GM13977 (cell line): ENCODE measurements around the gene TUBAL3.

Experiments
- DNase-seq: peaks from one replicate; pipeline ENCODE4 v3.0.0; 2012; ENCODE audit warnings: low spot score
- CTCF ChIP-seq: IDR thresholded peaks from 2 replicates; pipeline ENCODE4 v1.5.1; 2012; ENCODE audit warnings: mild to moderate bottlenecking, control low read depth; ENCODE audit not compliant: insufficient read depth; ENCODE audit errors: extremely low read depth, missing control alignments
- in situ Hi-C: fragments of 300-500 bp; cut with MboI; formaldehyde crosslinking; loops from one replicate; pipeline ENCODE4 v1.12.0; 2022; ENCODE audit warnings: low sequenced_read_pairs, low pct_unique_long_range_greater_than_20kb, mixed read lengths, inconsistent platforms; ENCODE audit not compliant: unreplicated experiment

TUBAL3 gene

DNA sequence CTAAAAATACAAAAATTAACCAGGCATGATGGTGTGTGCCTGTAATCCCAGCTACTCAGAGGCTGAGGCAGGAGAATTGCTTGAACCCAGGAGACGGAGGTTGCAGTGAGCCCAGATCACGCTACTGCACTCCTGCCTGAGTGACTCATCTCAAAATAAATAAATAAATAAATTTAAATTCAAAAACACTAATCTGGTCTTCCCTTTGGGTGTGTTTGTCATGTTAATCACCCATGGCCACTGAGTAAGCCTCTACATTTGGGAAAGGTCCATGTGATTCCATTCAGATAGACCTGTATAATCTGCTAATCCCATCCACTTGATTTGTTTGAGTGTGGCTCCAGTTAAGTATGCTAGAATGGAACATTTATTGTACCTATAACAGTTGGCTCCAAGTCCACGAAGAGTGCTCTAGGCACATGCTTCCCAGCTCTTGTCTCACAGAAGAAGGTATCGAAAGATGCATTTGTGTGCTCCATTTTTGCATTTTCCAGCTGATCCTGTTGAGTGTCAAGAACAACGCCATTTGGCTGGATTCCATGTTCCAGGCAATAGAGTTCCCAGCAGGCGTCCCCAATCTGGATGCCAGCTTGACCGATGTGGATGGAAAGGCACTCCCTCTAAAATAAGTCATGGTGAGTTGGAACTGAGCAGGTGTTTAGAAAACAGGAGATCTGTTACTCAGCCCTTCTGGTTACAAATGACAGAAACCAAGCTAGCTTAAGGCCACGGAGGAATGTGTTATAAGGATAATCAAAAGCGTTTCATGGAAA is 4.0 kb downstream of the TUBAL3 start:
- in situ Hi-C loops: no loop called here
- DNase-seq: no peak
- TF ChIP-seq CTCF: no peak

DNA sequence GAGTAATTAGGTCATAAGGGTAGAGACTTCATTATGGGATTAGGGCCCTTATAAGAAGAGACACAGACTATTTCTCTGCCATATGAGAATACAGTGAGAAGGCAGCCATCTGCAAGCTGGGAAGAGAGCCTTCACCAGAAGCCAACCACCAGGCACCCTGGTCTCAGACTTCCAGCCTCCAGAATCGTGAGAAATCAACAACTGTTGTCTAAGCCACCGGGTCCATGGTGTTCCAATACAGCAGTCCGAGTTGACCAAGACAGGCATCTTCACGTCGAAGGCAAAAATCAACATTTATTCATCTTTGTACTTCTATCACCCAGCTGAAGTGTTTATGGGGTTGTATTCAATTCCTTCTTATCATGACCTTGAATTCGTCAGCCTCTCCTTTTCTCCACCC is 5.3 kb downstream of the TUBAL3 start:
- DNase-seq: no peak
- in situ Hi-C loops: loop anchor here (25.0 kb wide), 1 partner anchor 562 kb away; the partner anchor contains the start of gene AKR1E2
- no peak for TF ChIP-seq CTCF

DNA sequence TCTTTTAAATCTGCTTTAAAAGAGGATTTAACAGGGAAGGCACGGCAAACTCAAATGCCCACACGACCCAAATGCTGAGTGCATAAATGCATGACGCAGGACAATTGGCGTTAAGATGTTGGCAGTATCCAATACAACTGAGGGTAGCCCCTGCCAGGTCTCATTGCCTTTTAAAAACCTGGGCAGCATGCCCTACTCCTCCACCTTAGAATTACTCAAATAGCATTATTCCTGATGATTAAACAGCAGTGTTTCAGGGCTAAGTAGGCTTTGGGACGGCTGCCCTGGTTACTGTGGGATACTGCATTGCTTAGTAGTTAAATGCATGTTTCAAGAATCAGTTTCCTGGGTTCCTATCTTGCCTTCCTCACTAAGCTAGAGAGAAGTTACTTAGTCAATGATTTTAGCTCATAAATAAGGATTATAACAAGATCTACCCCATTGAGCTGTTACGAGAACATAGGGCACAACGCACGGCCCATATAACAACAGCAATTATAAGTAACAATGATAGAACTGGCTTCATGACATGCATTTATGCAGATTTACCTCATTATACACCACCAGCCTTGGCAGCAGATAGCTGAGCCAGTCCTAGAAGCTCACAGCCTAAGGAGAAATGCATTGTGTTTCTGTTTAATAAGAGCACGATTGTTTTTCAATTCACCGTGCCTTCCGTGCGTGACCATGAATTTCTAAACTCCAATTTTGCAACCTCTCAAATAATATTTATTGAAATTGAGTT is 7.9 kb downstream of the TUBAL3 start:
- TF ChIP-seq CTCF: no peak
- DNase-seq: no peak
- in situ Hi-C loops: loop anchor here (25.0 kb wide), 1 partner anchor 559 kb away; the partner anchor contains the start of gene AKR1E2

GRCh38 chr10:5395168-5395567 is 9.5 kb downstream of the TUBAL3 start:
- DNase-seq: no peak
- TF ChIP-seq CTCF: no peak
- in situ Hi-C loops: loop anchor here (25.0 kb wide), 1 partner anchor 558 kb away; the partner anchor contains the start of gene AKR1E2

GRCh38 chr10:5393529-5393928 is 11.1 kb downstream of the TUBAL3 start:
- no peak for DNase-seq
- in situ Hi-C loops: loop anchor here (25.0 kb wide), 1 partner anchor 556 kb away; the partner anchor contains the start of gene AKR1E2
- TF ChIP-seq CTCF: no peak

- no peak for DNase-seq
- in situ Hi-C loops: loop anchor here (25.0 kb wide), 1 partner anchor 554 kb away; the partner anchor contains the start of gene AKR1E2
- TF ChIP-seq CTCF: no peak
Measured at GRCh38 chr10:5391790-5392189, 12.8 kb downstream of the TUBAL3 start.
